Adrenal gland (tissue), 12 donors: ENCODE measurements around the gene RBM47. TPM values are rescaled to one million over a fixed set of nuclear protein-coding genes. Genes with fewer than 3 reads are reported as not detected.
"Not testable (repeated sequence)": the region's sequence is repeated elsewhere in the genome, so short reads cannot be mapped to it uniquely, and the experiment has no call there.

Experiments used
- DNase-seq, 7 donors: peaks; one replicate each; pipeline ENCODE4 v3.0.0-alpha.2; 2019 to 2020
- H3K27ac ChIP-seq, 5 donors: fragments of 200-600 bp; sonication (generic) in 4 of 5; 1 replicate in 3 of 5; 2 replicates in 2 of 5; pipeline versions ENCODE4 v1.5.1 to v1.8.0; 2016 to 2020; ENCODE audit warnings: mild to moderate bottlenecking in 1 of 5
- H3K27me3 ChIP-seq: fragments of 200-600 bp; 2 replicates; pipeline ENCODE4 v1.8.0; 2021
- H3K36me3 ChIP-seq, 2 donors: fragments of 200-600 bp; replicated peaks in 1 of 2; 1 replicate in 1 of 2; 2 replicates in 1 of 2; pipeline versions ENCODE4 v1.5.1 to v1.8.0; 2018 to 2022
- H3K4me1 ChIP-seq, 2 donors: fragments of 200-600 bp; replicated peaks in 1 of 2; 1 replicate in 1 of 2; 2 replicates in 1 of 2; pipeline versions ENCODE4 v1.5.1 to v1.8.0; 2018 to 2021
- H3K4me3 ChIP-seq, 4 donors: fragments of 200-600 bp; sonication (generic) in 3 of 4; one replicate each; pipeline ENCODE4 v1.5.1; 2016 to 2018
- H3K9me3 ChIP-seq, 3 donors: fragments of 200-600 bp; sonication (generic) in 1 of 3; replicated peaks in 1 of 3; 1 replicate in 2 of 3; 2 replicates in 1 of 3; pipeline versions ENCODE4 v1.5.1 to v1.8.0; 2016 to 2021
- POLR2A ChIP-seq, 2 donors: fragments of 450-650 bp; IDR thresholded peaks; one replicate each; pipeline ENCODE4 v1.6.1; 2017; ENCODE audit warnings: antibody characterized with exemption in 2 of 2, mild to moderate bottlenecking in 2 of 2, moderate library complexity in 1 of 2
- WGBS, 4 donors: extraction: QIAGEN DNeasy Blood & Tissue Kit in 2 of 4; methylation state at CpG; one replicate each; pipeline versions ENCODE4 v1.1.5 to v1.1.7; 2013 to 2017; 5-methylcytosine and 5-hydroxymethylcytosine counted together
- intact Hi-C, 2 donors: fragments of 100-400 bp; cut with DNase I; formaldehyde crosslinking; loops; one replicate each; pipeline versions ENCODE4 v1.14.1 to v1.15.0; 2022 to 2023
- polyA plus RNA-seq, 3 donors: library from polyadenylated mRNA; stranded (reverse); fragments of 200-250 nt in 2 of 3; fragments of 350-450 nt in 1 of 3; fragmentation: Illumina TruSeq in 1 of 3; extraction: RNeasy Lipid Tissue Mini Kit (QIAGEN cat#74804) in 1 of 3; gene quantifications; one replicate each; pipeline ENCODE4 v1.2.3, GENCODE V29; 2013 to 2014
- total RNA-seq, 9 donors: library from RNA; depleted of rRNA in 4 of 9; stranded (reverse); fragments of >200 nt in 4 of 9; fragments of 120-200 nt in 1 of 9; fragmentation: NEBNext Ultra II Directional in 1 of 9; extraction: Animal tissue kit (Norgen Biotek cat#: 25700) in 1 of 9; gene quantifications; one replicate each; pipeline versions ENCODE4 v1.1.0 to v1.2.4, GENCODE V29; 2013 to 2023
- TF ChIP-seq, protein P1 (sequence below), 6 experiments: fragments of 450-650 bp in 4 of 6; fragments of 200-600 bp in 2 of 6; sonication (generic) in 1 of 6; IDR thresholded peaks; 1 replicate in 5 of 6; 2 replicates in 1 of 6; pipeline versions ENCODE4 v1.5.1 to v1.8.0; 2016 to 2021; ENCODE audit warnings: antibody characterized with exemption in 6 of 6, mild to moderate bottlenecking in 2 of 6, moderate library complexity in 1 of 6
- donor health status: healthy with polysubstance abuse.
- donor health status: Bipolar disorder and iron deficiency.
- donor health status: DM: yes; HTN: yes; CAD: no.
- donor health status: DM: no; HTN: no; CAD: no.
- donor health status: DM: no; HTN: no; CAD: no.
- donor health status: DM: yes; HTN: yes; CAD: no.

RBM47 gene
- total and polyA plus RNA-seq, 12 donors, result 25.7 to 370 (median 155) TPM

DNA sequence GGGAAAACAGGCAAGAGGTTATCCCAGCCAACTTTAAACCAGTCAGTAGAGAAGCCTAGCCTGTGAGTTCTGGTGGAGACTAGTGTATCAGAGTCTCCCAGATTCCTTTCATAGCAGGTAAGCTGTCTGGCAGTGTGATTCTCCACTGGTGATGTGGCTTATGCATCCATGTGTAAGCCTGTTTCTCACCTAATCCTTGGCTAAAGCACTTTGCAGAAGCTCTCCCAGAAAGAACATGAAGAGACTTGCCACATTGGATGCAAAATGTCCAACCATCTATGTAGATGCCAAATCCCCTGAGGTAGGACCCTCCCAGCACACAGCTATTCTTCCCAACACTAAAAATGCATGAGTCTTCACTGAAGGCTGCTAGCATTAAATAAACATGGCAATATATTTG, 182.8 kb downstream of the RBM47 start:
- TF ChIP-seq POLR2A (IDR thresholded peaks at IDR 0.05), result no peak
- TF ChIP-seq, protein P1, sequence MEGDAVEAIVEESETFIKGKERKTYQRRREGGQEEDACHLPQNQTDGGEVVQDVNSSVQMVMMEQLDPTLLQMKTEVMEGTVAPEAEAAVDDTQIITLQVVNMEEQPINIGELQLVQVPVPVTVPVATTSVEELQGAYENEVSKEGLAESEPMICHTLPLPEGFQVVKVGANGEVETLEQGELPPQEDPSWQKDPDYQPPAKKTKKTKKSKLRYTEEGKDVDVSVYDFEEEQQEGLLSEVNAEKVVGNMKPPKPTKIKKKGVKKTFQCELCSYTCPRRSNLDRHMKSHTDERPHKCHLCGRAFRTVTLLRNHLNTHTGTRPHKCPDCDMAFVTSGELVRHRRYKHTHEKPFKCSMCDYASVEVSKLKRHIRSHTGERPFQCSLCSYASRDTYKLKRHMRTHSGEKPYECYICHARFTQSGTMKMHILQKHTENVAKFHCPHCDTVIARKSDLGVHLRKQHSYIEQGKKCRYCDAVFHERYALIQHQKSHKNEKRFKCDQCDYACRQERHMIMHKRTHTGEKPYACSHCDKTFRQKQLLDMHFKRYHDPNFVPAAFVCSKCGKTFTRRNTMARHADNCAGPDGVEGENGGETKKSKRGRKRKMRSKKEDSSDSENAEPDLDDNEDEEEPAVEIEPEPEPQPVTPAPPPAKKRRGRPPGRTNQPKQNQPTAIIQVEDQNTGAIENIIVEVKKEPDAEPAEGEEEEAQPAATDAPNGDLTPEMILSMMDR (IDR thresholded peaks at IDR 0.05), result no peak
- Histone ChIP-seq H3K4me1 (peaks cover 0 to 16% of the 10 kb centered on the region in 2 donors), H3K36me3 (peaks cover 0 to 5% of the 10 kb centered on the region in 2 donors), H3K27me3 (no peaks in the 10 kb centered on the region), H3K9me3 (no peaks in the 10 kb centered on the region), H3K27ac (no peak overlapping the region), H3K4me3 (no peak overlapping the region)
- no peak for DNase-seq
- intact Hi-C loops, result no loop called here

DNA sequence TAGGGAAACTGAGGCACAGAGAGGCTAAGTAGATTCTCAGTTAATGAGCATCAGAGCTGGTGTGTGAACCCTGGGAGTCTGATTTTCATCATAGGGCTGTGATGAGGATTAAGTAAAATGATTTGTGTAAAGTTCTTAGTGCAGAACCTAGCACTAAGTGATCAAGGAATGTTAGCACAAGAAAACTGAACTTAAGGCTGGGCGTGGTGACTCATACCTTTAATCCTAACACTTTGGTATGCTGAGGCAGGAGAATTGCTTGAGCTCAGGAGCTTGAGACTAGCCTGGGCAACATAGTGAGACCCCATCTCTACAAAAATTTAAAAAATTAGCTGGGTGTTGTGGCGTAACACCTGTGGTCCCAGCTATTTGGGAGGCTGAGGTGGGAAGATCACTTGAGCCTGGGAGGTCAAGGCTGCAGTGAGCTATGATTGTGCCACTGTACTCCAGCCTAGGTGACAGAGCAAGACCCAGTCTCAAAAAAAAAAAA, 183.4 kb downstream of the RBM47 start:
- H3K4me3 ChIP-seq, H3K9me3 ChIP-seq, H3K27ac ChIP-seq, H3K27me3 ChIP-seq, DNase-seq, intact Hi-C loops, H3K36me3 ChIP-seq: not testable (repeated sequence)
- 92 to 100% (median 96%) methylated on average over 2 of the region's 2 CpGs for WGBS, 4 donors
- peaks cover 0 to 16% of the 10 kb centered on the region in 2 donors for H3K4me1 ChIP-seq

DNA sequence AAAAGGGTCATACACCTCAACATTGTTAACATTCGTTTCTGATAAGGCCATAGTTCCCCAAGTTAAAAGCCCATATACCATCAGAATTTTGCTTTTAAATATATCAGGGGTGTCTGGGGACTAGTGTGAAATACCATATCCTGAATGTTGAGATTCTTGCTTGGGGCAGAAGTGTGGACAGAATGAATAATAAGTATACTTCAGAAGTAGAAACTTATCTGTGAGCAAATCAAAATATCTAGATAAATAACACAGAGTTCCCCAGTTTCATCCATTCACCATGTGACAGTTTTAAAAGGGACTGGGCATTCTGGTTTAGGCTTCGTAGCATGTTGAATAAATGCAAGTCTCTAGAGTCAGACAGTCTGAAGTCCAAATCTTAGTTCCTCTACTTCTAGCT, 184.0 kb downstream of the RBM47 start:
- WGBS, 4 donors, result 48 to 69% (median 66%) methylated on average over 2 of the region's 2 CpGs
- TF ChIP-seq, protein P1 (IDR thresholded peaks at IDR 0.05), result no peak
- TF ChIP-seq POLR2A (IDR thresholded peaks at IDR 0.05), result no peak

DNA sequence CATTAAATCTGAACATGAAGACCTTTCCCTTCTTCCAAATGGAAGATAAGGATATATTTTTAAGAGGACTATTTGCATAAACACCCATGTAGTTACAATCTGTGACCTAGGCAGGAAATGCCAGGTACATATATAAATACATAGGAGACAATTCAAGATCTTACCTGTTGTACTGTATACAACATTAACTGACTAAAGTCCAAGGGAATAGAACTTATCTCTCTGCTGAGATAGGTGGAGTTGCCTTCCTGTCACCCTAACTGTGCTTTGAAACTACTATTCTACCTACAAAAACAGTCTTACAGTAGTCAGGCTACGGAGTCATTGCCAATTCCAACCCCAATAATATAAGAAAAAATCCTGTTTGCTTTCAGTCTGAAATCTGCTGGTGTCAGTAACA, 188.2 kb downstream of the RBM47 start:
- DNase-seq, result no peak
- H3K27ac ChIP-seq, result no peak overlapping the region
- TF ChIP-seq, protein P1 (IDR thresholded peaks at IDR 0.05), result no peak
- TF ChIP-seq POLR2A (IDR thresholded peaks at IDR 0.05), result no peak
- intact Hi-C loops, result no loop called here
- H3K4me1 ChIP-seq, result peaks cover 0 to 7% of the 10 kb centered on the region in 2 donors
- H3K27me3 ChIP-seq, result no peaks in the 10 kb centered on the region
- peaks cover 0 to 13% of the 10 kb centered on the region in 2 donors for H3K36me3 ChIP-seq
- H3K4me3 ChIP-seq, result no peak overlapping the region
- no peaks in the 10 kb centered on the region for H3K9me3 ChIP-seq
- WGBS, 4 donors, result 82 to 95% (median 92%) methylated on average over 1 of the region's 1 CpG

More for the DNA sequence above, 184.0 kb downstream of the RBM47 start:
- Histone ChIP-seq H3K36me3 (peaks cover 0 to 5% of the 10 kb centered on the region in 2 donors), H3K4me1 (peaks cover 0 to 14% of the 10 kb centered on the region in 2 donors), H3K27ac (no peak overlapping the region), H3K27me3 (no peaks in the 10 kb centered on the region), H3K9me3 (no peaks in the 10 kb centered on the region), H3K4me3 (no peak overlapping the region)
- intact Hi-C loops, result no loop called here
- DNase-seq, result no peak

DNA sequence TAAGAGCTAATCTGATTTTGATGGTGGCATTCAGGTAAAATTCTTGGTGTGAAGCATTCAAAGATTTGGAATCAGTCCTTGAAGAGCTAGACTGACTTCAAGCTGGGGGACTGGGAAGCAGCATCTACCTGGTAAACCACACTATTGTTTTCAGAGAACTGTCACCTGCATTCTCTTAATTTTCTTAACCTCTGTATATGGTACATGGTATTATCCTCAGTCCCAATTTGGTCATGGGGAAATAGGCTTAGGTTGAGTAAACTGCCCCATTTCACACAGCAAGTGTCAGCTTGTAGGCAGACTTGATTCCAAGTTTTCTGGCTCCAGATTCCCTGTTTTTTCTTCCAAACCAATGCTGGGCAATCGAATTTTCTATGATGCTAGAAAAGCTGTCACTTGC, 190.1 kb downstream of the RBM47 start:
- no peaks in the 10 kb centered on the region for H3K9me3 ChIP-seq
- peaks cover 0 to 10% of the 10 kb centered on the region in 2 donors for H3K4me1 ChIP-seq
- intact Hi-C loops, result no loop called here
- no peak for DNase-seq
- peaks cover 0 to 22% of the 10 kb centered on the region in 2 donors for H3K36me3 ChIP-seq
- H3K27me3 ChIP-seq, result no peaks in the 10 kb centered on the region
- no peak overlapping the region for H3K27ac ChIP-seq
- no peak overlapping the region for H3K4me3 ChIP-seq
- WGBS, 4 donors, result 28 to 82% (median 41%) methylated on average over 1 of the region's 1 CpG
- no peak for TF ChIP-seq POLR2A (IDR thresholded peaks at IDR 0.05)
- TF ChIP-seq, protein P1 (IDR thresholded peaks at IDR 0.05), result no peak
